GM12878 (cell line): ENCODE measurements around the gene NUP93. TPM values are rescaled to one million over a fixed set of nuclear protein-coding genes. Genes with fewer than 3 reads are reported as not detected.

Experiments used
- ATAC-seq: fragments of 200-7000 bp; cut with Tn5 transposase; 3 replicates; pipeline ENCODE4 v1.9.1; 2020; ENCODE audit warnings: mild to moderate bottlenecking, moderate library complexity
- BruUV-seq: library from RNA; stranded (reverse); fragments of 400-500 nt; replicated peaks from 2 replicates; lab custom pipeline; 2021; lab: Mats Ljungman, UMichigan
- CTCF ChIA-PET: fragments of 300-600 bp; sonication (Branson Sonifier 250); formaldehyde crosslinking; extraction: SDS; loops from one replicate; lab custom pipeline; 2021; ENCODE audit warnings: inconsistent platforms; lab: Yijun Ruan, JAX
- POLR2A ChIA-PET: fragments of 350-600 bp; formaldehyde crosslinking; extraction: SDS; loops from one replicate; lab custom pipeline; 2021; ENCODE audit warnings: inconsistent platforms; lab: Charles Lee
- RAD21 ChIA-PET: fragments of 300-600 bp; sonication (Branson Sonifier 250); formaldehyde crosslinking; loops from one replicate; lab custom pipeline; 2023; ENCODE audit warnings: antibody characterized with exemption; ENCODE audit not compliant: unreplicated experiment; lab: Charles Lee
- SMC1A ChIA-PET: fragments of 300-600 bp; sonication (Branson Sonifier 250); formaldehyde crosslinking; loops from one replicate; lab custom pipeline; 2023; ENCODE audit not compliant: unreplicated experiment, uncharacterized antibody; lab: Charles Lee
- DNase-seq: peaks from one replicate; pipeline ENCODE4 v3.0.0-alpha.2; 2011; ENCODE audit warnings: low read depth, low spot score
- FAIRE-seq: peaks from 3 replicates; lab custom pipeline; 2011; peaks lifted over from hg19 to GRCh38; lab: Jason Lieb, UNC
- H2AFZ ChIP-seq: 2 replicates; pipeline ENCODE4 v1.6.0; 2011; ENCODE audit warnings: low read depth, low read length, control low read depth; ENCODE audit not compliant: control insufficient read depth
- H3K27ac ChIP-seq: 2 replicates; pipeline ENCODE4 v1.5.1; 2011; ENCODE audit warnings: control low read depth; ENCODE audit not compliant: control insufficient read depth, insufficient read depth
- H3K27me3 ChIP-seq, 2 experiments: replicated peaks in 1 of 2; 2 replicates each; pipeline versions ENCODE4 v1.6.0 to v1.6.1; 2011; ENCODE audit warnings: low read length in 1 of 2; ENCODE audit not compliant: control insufficient read depth in 2 of 2, insufficient read depth in 2 of 2
- H3K36me3 ChIP-seq, 2 experiments: 2 replicates each; pipeline ENCODE4 v1.5.1; 2011; ENCODE audit warnings: low read length in 1 of 2; ENCODE audit not compliant: control insufficient read depth in 2 of 2, insufficient read depth in 2 of 2
- H3K4me1 ChIP-seq: 2 replicates; pipeline ENCODE4 v1.6.1; 2011; ENCODE audit warnings: mild to moderate bottlenecking, low read length, moderate library complexity, mixed read lengths; ENCODE audit not compliant: control insufficient read depth, insufficient read depth
- H3K4me2 ChIP-seq: 2 replicates; pipeline ENCODE4 v1.6.0; 2011; ENCODE audit warnings: control low read depth; ENCODE audit not compliant: control insufficient read depth, insufficient read depth
- H3K4me3 ChIP-seq: fragments of 200-600 bp; sonication (generic); 2 replicates; pipeline ENCODE4 v1.5.1; 2016
- H3K79me2 ChIP-seq: 2 replicates; pipeline ENCODE4 v1.6.0; 2011; ENCODE audit warnings: low read length; ENCODE audit not compliant: control insufficient read depth, insufficient read depth
- H3K9ac ChIP-seq: 2 replicates; pipeline ENCODE4 v1.8.0; 2011; ENCODE audit warnings: low read length, control low read depth, mixed read lengths; ENCODE audit not compliant: control insufficient read depth, insufficient read depth
- H3K9me3 ChIP-seq: replicated peaks from 3 replicates; pipeline ENCODE4 v1.5.1; 2011; ENCODE audit warnings: mild to moderate bottlenecking, low read length; ENCODE audit not compliant: control insufficient read depth, insufficient read depth
- H4K20me1 ChIP-seq: 2 replicates; pipeline ENCODE4 v1.6.0; 2011; ENCODE audit not compliant: control insufficient read depth, insufficient read depth
- BACH1 ChIP-seq: fragments of 450-650 bp; IDR thresholded peaks from 2 replicates; pipeline ENCODE4 v1.6.1; 2017; ENCODE audit warnings: mild to moderate bottlenecking, borderline replicate concordance
- EP300 ChIP-seq, 2 experiments: fragments of 150-350 bp in 1 of 2; IDR thresholded peaks; 2 replicates each; pipeline ENCODE4 v1.6.1; 2011 to 2012; ENCODE audit warnings: low read depth in 2 of 2, low read length in 2 of 2, borderline replicate concordance in 1 of 2, improper control_type of control experiment in 1 of 2, inconsistent platforms in 1 of 2; ENCODE audit not compliant: control insufficient read depth in 1 of 2
- ZNF217 ChIP-seq: fragments of 450-650 bp; IDR thresholded peaks from 2 replicates; pipeline ENCODE4 v1.6.1; 2017; ENCODE audit warnings: antibody characterized with exemption, mild to moderate bottlenecking
- WGBS: methylation state at CpG from one replicate; pipeline ENCODE4 v1.1.6; 2016; ENCODE audit warnings: low lambda C conversion rate; ENCODE audit not compliant: insufficient replicate concordance, insufficient coverage; ENCODE audit errors: missing lambda C conversion rate; 5-methylcytosine and 5-hydroxymethylcytosine counted together
- in situ Hi-C: fragments of 300-500 bp; cut with MboI; formaldehyde crosslinking; loops from 9 replicates; pipeline ENCODE4 v1.14.3; 2018; ENCODE audit warnings: mixed read lengths
- intact Hi-C: fragments of 100-400 bp; cut with micrococcal nuclease; formaldehyde crosslinking; loops from one replicate; pipeline ENCODE4 v1.14.2; 2022; ENCODE audit not compliant: unreplicated experiment
- polyA plus RNA-seq, 11 experiments: library from polyadenylated mRNA; depleted of rRNA in 4 of 11; unstranded in 6 of 11; stranded (reverse) in 5 of 11; fragments of >200 nt; fragmentation: Nextera tagmentation in 4 of 11; fragmentation: Illumina TruSeq in 1 of 11; extraction: Ambion mirVana in 4 of 11; extraction: Trizol in 1 of 11; gene quantifications; 1 replicate in 1 of 11; 2 replicates in 10 of 11; pipeline versions ENCODE4 v1.2.1 to v1.2.3, GENCODE V29; 2011 to 2016; ENCODE audit warnings: inconsistent platforms in 2 of 11, missing spikeins in 2 of 11, low read depth in 1 of 11
- total RNA-seq, 4 experiments: library from RNA; depleted of rRNA in 3 of 4; stranded (reverse); fragments of >200 nt in 3 of 4; fragmentation: Illumina TruSeq in 1 of 4; extraction: Trizol in 1 of 4; gene quantifications; 2 replicates each; pipeline versions ENCODE4 v1.2.1 to v1.2.3, GENCODE V29; 2013 to 2021
- TF ChIP-seq, protein P1 (sequence below): fragments of 450-650 bp; formaldehyde crosslinking; IDR thresholded peaks from 2 replicates; pipeline ENCODE4 v1.5.0; 2022; ENCODE audit warnings: mild to moderate bottlenecking, missing genetic modification characterization
- TF ChIP-seq, protein P2 (sequence below): IDR thresholded peaks from 2 replicates; pipeline ENCODE4 v1.6.1; 2012; ENCODE audit warnings: low read depth, low read length, improper control_type of control experiment

NUP93 gene
- total and polyA plus RNA-seq, 10 of the 15 experiments (the other 5 are each of a cell fraction or from before 2014, with no cell fraction given) = 82.2 to 175 (median 101) TPM

DNA sequence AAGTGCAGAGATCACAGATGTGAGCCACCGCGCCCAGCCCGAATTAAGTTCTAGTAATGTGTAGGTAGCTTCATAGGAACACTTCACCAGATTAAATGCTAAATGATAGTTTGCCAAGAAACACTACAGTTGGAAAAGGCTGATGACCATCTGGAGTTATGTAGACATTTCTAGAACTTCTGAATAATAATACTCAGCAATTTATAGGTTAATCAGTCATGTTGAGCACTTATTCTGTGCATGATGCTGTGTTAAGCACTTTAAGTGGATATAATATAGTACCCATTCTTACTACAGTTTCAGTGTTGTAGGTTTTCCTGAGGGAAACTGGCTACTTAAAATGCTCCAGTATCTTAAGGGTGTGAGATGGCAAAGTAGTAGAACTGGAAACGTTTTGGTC lies 45.2 kb downstream of the NUP93 start:
- RAD21 ChIA-PET = no interaction called here
- no TSS peak for BruUV-seq
- Histone ChIP-seq H3K4me3 (no peak overlapping the region), H3K27me3 (no peaks in the 10 kb centered on the region), H3K4me2 (no peak overlapping the region), H3K4me1 (peaks cover 8% of the 10 kb centered on the region), H4K20me1 (no peaks in the 10 kb centered on the region), H3K36me3 (no peaks in the 10 kb centered on the region; a peak in 2 of 4 replicates), H3K27ac (no peak overlapping the region), H3K9me3 (no peaks in the 10 kb centered on the region), H3K79me2 (peaks cover 2% of the 10 kb centered on the region; the same call in 1 of the 2 replicates), H3K9ac (no peak overlapping the region), H2AFZ (no peak overlapping the region)
- ATAC-seq (no peak), DNase-seq (no peak), FAIRE-seq (no peak)
- POLR2A ChIA-PET = interaction anchor here (1.0 kb wide), 1 partner anchor 8 kb away, joined by 3 read pairs; no protein-coding TSS in a partner anchor
- TF ChIP-seq, protein P1, sequence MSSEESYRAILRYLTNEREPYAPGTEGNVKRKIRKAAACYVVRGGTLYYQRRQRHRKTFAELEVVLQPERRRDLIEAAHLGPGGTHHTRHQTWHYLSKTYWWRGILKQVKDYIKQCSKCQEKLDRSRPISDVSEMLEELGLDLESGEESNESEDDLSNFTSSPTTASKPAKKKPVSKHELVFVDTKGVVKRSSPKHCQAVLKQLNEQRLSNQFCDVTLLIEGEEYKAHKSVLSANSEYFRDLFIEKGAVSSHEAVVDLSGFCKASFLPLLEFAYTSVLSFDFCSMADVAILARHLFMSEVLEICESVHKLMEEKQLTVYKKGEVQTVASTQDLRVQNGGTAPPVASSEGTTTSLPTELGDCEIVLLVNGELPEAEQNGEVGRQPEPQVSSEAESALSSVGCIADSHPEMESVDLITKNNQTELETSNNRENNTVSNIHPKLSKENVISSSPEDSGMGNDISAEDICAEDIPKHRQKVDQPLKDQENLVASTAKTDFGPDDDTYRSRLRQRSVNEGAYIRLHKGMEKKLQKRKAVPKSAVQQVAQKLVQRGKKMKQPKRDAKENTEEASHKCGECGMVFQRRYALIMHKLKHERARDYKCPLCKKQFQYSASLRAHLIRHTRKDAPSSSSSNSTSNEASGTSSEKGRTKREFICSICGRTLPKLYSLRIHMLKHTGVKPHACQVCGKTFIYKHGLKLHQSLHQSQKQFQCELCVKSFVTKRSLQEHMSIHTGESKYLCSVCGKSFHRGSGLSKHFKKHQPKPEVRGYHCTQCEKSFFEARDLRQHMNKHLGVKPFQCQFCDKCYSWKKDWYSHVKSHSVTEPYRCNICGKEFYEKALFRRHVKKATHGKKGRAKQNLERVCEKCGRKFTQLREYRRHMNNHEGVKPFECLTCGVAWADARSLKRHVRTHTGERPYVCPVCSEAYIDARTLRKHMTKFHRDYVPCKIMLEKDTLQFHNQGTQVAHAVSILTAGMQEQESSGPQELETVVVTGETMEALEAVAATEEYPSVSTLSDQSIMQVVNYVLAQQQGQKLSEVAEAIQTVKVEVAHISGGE (CRISPR knock-in tag) = no peak
- TF ChIP-seq, protein P2, sequence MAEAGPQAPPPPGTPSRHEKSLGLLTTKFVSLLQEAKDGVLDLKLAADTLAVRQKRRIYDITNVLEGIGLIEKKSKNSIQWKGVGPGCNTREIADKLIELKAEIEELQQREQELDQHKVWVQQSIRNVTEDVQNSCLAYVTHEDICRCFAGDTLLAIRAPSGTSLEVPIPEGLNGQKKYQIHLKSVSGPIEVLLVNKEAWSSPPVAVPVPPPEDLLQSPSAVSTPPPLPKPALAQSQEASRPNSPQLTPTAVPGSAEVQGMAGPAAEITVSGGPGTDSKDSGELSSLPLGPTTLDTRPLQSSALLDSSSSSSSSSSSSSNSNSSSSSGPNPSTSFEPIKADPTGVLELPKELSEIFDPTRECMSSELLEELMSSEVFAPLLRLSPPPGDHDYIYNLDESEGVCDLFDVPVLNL = no peak
- TF ChIP-seq EP300 (IDR thresholded peaks at IDR 0.05; ENCODE audit: borderline replicate concordance in 1 of 2, control insufficient read depth in 1 of 2, low read depth in 2 of 2, low read length in 2 of 2) (no peak), BACH1 (no peak), ZNF217 (no peak)
- CTCF ChIA-PET = no interaction called here
- intact Hi-C loops = no loop called here
- in situ Hi-C loops = no loop called here
- SMC1A ChIA-PET = interaction anchor here (1.0 to 1.1 kb wide), 2 partner anchors 10 to 15 kb away, joined by 3 read pairs; no protein-coding TSS in a partner anchor
- WGBS = 92% methylated on average over 4 of the region's 4 CpGs
